ENCODE results near the gene CLCA2.

Gene CLCA2

GRCh38 chr1:86468501-86468977 lies 44.6 kb downstream of the CLCA2 start, which contains the start of gene CLCA1:
Gene CLCA1 (plus strand): TSS chr1:86468927. CDS start chr1:86468972, 45 bp downstream.
- TF ChIP-seq MAX (IDR thresholded peaks at IDR 0.05; ENCODE audit: low read depth, low read length) (no peak), CTCF (IDR thresholded peaks at IDR 0.05; ENCODE audit: low read depth, low read length) (no peak), POLR2A (IDR thresholded peaks at IDR 0.05; ENCODE audit: extremely low read depth, insufficient read length) (no peak), MYC (IDR thresholded peaks at IDR 0.05; ENCODE audit: low read depth, low read length) (no peak)
- H3K4me3 ChIP-seq (ENCODE audit: low read depth, low read length), result no peak within 1 kb of the TSS

GRCh38 chr1:86470859-86471258 lies 46.9 kb downstream of the CLCA2 start:
- DNase-seq (ENCODE audit: low read depth), result no peak
- no peak for TF ChIP-seq MYC (IDR thresholded peaks at IDR 0.05; ENCODE audit: low read depth, low read length)
- TF ChIP-seq MAX (IDR thresholded peaks at IDR 0.05; ENCODE audit: low read depth, low read length), result no peak
- no peak for TF ChIP-seq POLR2A (IDR thresholded peaks at IDR 0.05; ENCODE audit: extremely low read depth, insufficient read length)
- TF ChIP-seq CTCF (IDR thresholded peaks at IDR 0.05; ENCODE audit: low read depth, low read length), result no peak
- no peak overlapping the region for H3K4me3 ChIP-seq (ENCODE audit: low read depth, low read length)

More at GRCh38 chr1:86468501-86468977, 44.6 kb downstream of the CLCA2 start, which contains the start of gene CLCA1:
- DNase-seq (ENCODE audit: low read depth), result no peak

GRCh38 chr1:86471291-86471690 lies 47.3 kb downstream of the CLCA2 start:
- no peak for TF ChIP-seq MAX (IDR thresholded peaks at IDR 0.05; ENCODE audit: low read depth, low read length)
- no peak for DNase-seq (ENCODE audit: low read depth)
- H3K4me3 ChIP-seq (ENCODE audit: low read depth, low read length), result no peak overlapping the region

- TF ChIP-seq MYC (IDR thresholded peaks at IDR 0.05; ENCODE audit: low read depth, low read length) (no peak), POLR2A (IDR thresholded peaks at IDR 0.05; ENCODE audit: extremely low read depth, insufficient read length) (no peak), MAX (IDR thresholded peaks at IDR 0.05; ENCODE audit: low read depth, low read length) (no peak), CTCF (IDR thresholded peaks at IDR 0.05; ENCODE audit: low read depth, low read length) (no peak)
- DNase-seq (ENCODE audit: low read depth), result no peak
- H3K4me3 ChIP-seq (ENCODE audit: low read depth, low read length), result no peak overlapping the region
Measured at GRCh38 chr1:86472152-86472551, 48.2 kb downstream of the CLCA2 start.

- DNase-seq (ENCODE audit: low read depth), result no peak
- H3K4me3 ChIP-seq (ENCODE audit: low read depth, low read length), result no peak overlapping the region
- no peak for TF ChIP-seq MYC (IDR thresholded peaks at IDR 0.05; ENCODE audit: low read depth, low read length)
- no peak for TF ChIP-seq POLR2A (IDR thresholded peaks at IDR 0.05; ENCODE audit: extremely low read depth, insufficient read length)
- no peak for TF ChIP-seq CTCF (IDR thresholded peaks at IDR 0.05; ENCODE audit: low read depth, low read length)
- no peak for TF ChIP-seq MAX (IDR thresholded peaks at IDR 0.05; ENCODE audit: low read depth, low read length)
Measured at GRCh38 chr1:86472767-86473166, 48.8 kb downstream of the CLCA2 start.

GRCh38 chr1:86477256-86477655 lies 53.3 kb downstream of the CLCA2 start:
- DNase-seq (ENCODE audit: low read depth), result no peak
- no peak for TF ChIP-seq CTCF (IDR thresholded peaks at IDR 0.05; ENCODE audit: low read depth, low read length)
- no peak overlapping the region for H3K4me3 ChIP-seq (ENCODE audit: low read depth, low read length)

Measured in NB4 (cell line).